ENCODE results near the gene PPP2R2B. TPM values are rescaled to one million over a fixed set of nuclear protein-coding genes. Genes with fewer than 3 reads are reported as not detected.

The PPP2R2B gene
- total RNA-seq, 4 donors from 2014 or later = 0.53 to 2.0 (median 1.1) TPM

DNA sequence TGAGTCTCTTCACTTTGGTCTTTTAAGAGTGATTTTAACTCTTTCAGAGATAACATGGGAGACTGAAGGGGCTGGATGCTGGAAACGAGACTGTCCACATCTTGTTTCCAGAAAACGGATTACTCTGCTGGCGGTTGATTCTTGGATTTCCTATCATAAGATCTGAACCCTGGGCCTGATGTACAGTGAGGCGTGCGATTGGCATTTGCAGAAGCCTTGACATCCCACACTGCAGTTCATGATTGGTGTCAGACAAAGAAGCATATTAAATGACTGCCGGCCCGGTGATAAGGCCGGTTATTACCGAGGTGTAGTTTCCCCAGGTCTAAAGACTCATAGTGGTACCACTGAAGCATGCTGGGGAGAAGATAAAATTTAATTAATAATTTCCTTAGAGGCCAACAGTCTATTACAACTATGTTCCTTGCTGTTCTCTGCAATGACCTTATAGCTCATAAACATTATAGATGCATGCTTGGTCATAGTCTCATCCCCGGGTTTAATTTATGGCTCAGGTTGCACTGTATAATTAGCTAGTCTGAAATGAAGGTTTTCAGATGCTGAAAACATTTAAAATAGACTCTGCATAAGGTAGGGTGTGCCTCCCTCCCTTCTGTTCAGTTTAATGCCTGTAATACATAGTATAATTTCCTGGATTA lies 99.2 kb downstream of the PPP2R2B start:
- Histone ChIP-seq H3K4me1 (no peaks in the 10 kb centered on the region), H3K36me3 (no peaks in the 10 kb centered on the region), H3K4me3 (no peak overlapping the region), H3K9me3 (peaks cover 0 to 7% (median 0%) of the 10 kb centered on the region in 3 donors), H3K27me3 (no peaks in the 10 kb centered on the region), H3K27ac (no peak overlapping the region)
- no peak for DNase-seq
- no peak for TF ChIP-seq POLR2A (IDR thresholded peaks at IDR 0.05)
- TF ChIP-seq, protein P1, sequence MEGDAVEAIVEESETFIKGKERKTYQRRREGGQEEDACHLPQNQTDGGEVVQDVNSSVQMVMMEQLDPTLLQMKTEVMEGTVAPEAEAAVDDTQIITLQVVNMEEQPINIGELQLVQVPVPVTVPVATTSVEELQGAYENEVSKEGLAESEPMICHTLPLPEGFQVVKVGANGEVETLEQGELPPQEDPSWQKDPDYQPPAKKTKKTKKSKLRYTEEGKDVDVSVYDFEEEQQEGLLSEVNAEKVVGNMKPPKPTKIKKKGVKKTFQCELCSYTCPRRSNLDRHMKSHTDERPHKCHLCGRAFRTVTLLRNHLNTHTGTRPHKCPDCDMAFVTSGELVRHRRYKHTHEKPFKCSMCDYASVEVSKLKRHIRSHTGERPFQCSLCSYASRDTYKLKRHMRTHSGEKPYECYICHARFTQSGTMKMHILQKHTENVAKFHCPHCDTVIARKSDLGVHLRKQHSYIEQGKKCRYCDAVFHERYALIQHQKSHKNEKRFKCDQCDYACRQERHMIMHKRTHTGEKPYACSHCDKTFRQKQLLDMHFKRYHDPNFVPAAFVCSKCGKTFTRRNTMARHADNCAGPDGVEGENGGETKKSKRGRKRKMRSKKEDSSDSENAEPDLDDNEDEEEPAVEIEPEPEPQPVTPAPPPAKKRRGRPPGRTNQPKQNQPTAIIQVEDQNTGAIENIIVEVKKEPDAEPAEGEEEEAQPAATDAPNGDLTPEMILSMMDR (IDR thresholded peaks at IDR 0.05) = no peak
- WGBS, 2 donors = 82 to 94% methylated on average over 8 to 10 of the region's 10 CpGs
- intact Hi-C loops (cut with DNase I) = no loop called here

DNA sequence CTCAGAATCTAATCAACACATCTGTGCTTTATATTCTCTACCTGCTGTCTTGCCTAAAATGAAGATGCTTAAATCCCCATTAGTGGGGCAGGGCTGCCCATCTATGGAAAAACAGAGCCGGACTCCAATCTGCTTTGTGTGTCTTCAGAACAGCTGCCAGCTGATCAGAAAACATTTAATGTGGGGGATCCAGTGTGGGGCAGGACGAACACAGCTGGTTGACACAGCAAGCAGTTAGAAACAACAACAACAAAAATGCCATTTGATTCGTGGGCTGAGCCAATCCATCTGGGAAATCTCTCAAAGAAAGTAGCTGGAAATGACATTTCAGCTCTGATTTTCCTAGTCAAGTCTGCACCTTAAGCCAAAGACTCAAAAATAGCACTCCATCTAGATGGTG lies 99.8 kb downstream of the PPP2R2B start:
- intact Hi-C loops (cut with DNase I) = no loop called here
- TF ChIP-seq, protein P1 (IDR thresholded peaks at IDR 0.05) = no peak
- TF ChIP-seq POLR2A (IDR thresholded peaks at IDR 0.05) = no peak
- WGBS, 2 donors = 38 to 57% methylated on average over 3 of the region's 3 CpGs
- no peak overlapping the region for H3K4me3 ChIP-seq
- H3K27me3 ChIP-seq = no peaks in the 10 kb centered on the region
- H3K9me3 ChIP-seq = peaks cover 0 to 7% (median 0%) of the 10 kb centered on the region in 3 donors
- DNase-seq = no peak
- no peak overlapping the region for H3K27ac ChIP-seq
- H3K36me3 ChIP-seq = no peaks in the 10 kb centered on the region
- no peaks in the 10 kb centered on the region for H3K4me1 ChIP-seq

DNA sequence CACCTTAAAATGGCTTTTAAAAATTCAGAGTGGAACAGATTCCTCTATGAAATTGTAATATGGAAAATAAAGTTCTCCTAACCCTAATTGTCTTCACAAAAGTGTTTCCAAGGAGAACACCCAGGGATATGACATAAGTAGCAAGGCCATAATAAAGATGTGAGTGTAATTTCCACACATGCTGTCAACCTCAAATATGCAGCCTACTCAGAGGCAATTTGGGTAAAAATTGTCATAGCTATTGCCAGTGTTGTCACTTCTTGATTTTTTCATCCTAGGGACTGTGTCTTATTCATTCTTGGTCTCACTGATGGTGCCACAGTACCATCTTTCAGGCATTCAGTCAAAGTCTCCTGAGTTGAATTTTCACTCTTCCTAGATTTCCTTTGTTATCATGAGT lies 100.3 kb downstream of the PPP2R2B start:
- Histone ChIP-seq H3K4me3 (no peak overlapping the region), H3K9me3 (peaks cover 0 to 7% (median 0%) of the 10 kb centered on the region in 3 donors), H3K36me3 (no peaks in the 10 kb centered on the region), H3K27me3 (no peaks in the 10 kb centered on the region), H3K4me1 (no peaks in the 10 kb centered on the region), H3K27ac (no peak overlapping the region)
- DNase-seq = no peak
- TF ChIP-seq POLR2A (IDR thresholded peaks at IDR 0.05) = no peak
- TF ChIP-seq, protein P1 (IDR thresholded peaks at IDR 0.05) = no peak
- intact Hi-C loops (cut with DNase I) = no loop called here

- H3K4me3 ChIP-seq = no peak overlapping the region
- H3K4me1 ChIP-seq = no peaks in the 10 kb centered on the region
- WGBS, 2 donors = 49 to 60% methylated on average over 3 of the region's 3 CpGs
- peaks cover 0 to 7% (median 0%) of the 10 kb centered on the region in 3 donors for H3K9me3 ChIP-seq
- H3K36me3 ChIP-seq = no peaks in the 10 kb centered on the region
- intact Hi-C loops (cut with DNase I) = no loop called here
- TF ChIP-seq, protein P1 (IDR thresholded peaks at IDR 0.05) = no peak
- TF ChIP-seq POLR2A (IDR thresholded peaks at IDR 0.05) = no peak
- DNase-seq = no peak
- H3K27me3 ChIP-seq = no peaks in the 10 kb centered on the region
- no peak overlapping the region for H3K27ac ChIP-seq
Measured at GRCh38 chr5:146772881-146773466, 105.6 kb downstream of the PPP2R2B start.

GRCh38 chr5:146770980-146771379 lies 107.6 kb downstream of the PPP2R2B start:
- no peaks in the 10 kb centered on the region for H3K36me3 ChIP-seq
- no peak overlapping the region for H3K4me3 ChIP-seq
- no peaks in the 10 kb centered on the region for H3K4me1 ChIP-seq
- no peaks in the 10 kb centered on the region for H3K27me3 ChIP-seq
- TF ChIP-seq, protein P1 (IDR thresholded peaks at IDR 0.05) = no peak
- no peak for TF ChIP-seq POLR2A (IDR thresholded peaks at IDR 0.05)
- intact Hi-C loops (cut with DNase I) = no loop called here
- DNase-seq = no peak
- 70 to 83% methylated on average over 3 of the region's 3 CpGs for WGBS, 2 donors
- peaks cover 0 to 7% (median 0%) of the 10 kb centered on the region in 3 donors for H3K9me3 ChIP-seq
- no peak overlapping the region for H3K27ac ChIP-seq

Measured in esophagus squamous epithelium (tissue), 5 donors.